Epithelial cell of esophagus (primary cell): ENCODE data around the gene AUTS2.

Experiments
- DNase-seq: peaks from one replicate; pipeline ENCODE4 v3.0.0; 2010; ENCODE audit warnings: low read depth
- H3K4me3 ChIP-seq: 2 replicates; pipeline ENCODE4 v1.5.1; 2011; ENCODE audit warnings: mild to moderate bottlenecking, low read length, control low read depth
- TF ChIP-seq, protein P1 (sequence below): IDR thresholded peaks from 2 replicates; pipeline ENCODE4 v1.5.1; 2011; ENCODE audit warnings: low read depth, mild to moderate bottlenecking, low read length, control low read depth, inconsistent platforms; ENCODE audit not compliant: insufficient read depth; ENCODE audit errors: missing control alignments

Gene AUTS2

DNA sequence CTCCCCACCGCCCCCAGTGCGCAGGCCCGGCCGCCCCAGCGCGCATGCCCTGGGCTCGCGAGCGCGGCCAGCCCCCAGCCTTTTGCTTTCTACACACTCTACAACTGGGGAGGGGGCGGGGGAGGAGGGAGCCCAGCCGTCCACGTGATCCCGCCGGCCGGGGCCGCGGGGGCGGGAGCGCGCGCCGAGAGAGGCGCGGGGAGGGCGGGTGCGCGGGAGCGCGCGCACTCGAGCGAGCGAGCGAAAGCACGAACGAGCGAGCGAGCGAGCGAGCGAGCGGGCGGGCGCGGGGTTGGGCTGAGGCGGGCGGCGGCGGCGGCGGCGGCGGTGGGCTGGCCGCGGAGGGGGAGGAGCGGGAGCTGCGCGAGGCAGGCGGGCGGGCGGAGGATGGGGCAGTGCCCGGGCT lies at the start of gene AUTS2:
Gene AUTS2, plus strand, starts transcription at position 395 of the 406 bp plus-strand sequence. CDS start 1,179 bp downstream, outside the sequence.
- peak within 1 kb of the TSS; percentile 50 for H3K4me3 ChIP-seq
- peak; percentile 39 for DNase-seq
- TF ChIP-seq, protein P1, sequence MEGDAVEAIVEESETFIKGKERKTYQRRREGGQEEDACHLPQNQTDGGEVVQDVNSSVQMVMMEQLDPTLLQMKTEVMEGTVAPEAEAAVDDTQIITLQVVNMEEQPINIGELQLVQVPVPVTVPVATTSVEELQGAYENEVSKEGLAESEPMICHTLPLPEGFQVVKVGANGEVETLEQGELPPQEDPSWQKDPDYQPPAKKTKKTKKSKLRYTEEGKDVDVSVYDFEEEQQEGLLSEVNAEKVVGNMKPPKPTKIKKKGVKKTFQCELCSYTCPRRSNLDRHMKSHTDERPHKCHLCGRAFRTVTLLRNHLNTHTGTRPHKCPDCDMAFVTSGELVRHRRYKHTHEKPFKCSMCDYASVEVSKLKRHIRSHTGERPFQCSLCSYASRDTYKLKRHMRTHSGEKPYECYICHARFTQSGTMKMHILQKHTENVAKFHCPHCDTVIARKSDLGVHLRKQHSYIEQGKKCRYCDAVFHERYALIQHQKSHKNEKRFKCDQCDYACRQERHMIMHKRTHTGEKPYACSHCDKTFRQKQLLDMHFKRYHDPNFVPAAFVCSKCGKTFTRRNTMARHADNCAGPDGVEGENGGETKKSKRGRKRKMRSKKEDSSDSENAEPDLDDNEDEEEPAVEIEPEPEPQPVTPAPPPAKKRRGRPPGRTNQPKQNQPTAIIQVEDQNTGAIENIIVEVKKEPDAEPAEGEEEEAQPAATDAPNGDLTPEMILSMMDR: no peak

DNA sequence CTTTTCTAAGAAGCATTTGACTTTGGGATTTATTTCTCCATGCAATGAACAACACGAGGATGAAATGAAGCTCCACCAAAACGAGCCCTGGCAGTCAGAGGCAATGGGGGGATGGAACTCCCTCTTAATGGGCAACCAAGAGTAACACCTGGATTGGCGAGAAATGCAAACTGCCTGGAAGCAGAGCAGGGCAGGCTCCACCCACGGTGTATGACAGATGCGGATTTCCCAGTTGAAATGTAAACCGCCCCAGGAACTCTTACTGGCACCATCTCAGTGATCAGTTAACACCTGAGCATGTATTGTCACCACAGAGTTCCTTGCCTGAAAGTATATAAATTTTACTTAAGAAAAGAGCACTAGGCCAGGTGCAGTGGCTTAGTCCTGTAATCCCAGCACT lies 47.3 kb upstream of the AUTS2 start:
- TF ChIP-seq, protein P1: no peak
- H3K4me3 ChIP-seq: no peak overlapping the region
- DNase-seq: no peak

DNA sequence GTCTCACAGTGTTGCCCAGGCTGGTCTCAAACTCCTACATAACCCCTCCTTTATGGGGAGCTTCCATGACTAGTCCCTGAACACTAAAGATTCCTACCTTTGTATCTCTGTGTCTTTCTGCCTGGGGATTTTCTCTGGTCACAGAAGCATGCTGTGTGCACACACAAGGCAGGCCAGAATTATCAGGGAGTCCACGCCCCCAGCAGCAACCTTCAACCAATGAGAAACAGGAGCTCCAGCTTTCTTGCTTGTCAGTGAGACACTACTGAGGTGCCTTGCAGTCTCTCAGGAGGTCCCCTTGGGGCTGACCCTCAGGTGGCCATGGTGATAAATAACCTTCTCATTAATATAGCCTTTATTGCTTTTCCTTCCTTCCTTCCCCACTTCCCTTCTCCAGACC lies 45.1 kb upstream of the AUTS2 start:
- no peak overlapping the region for H3K4me3 ChIP-seq
- TF ChIP-seq, protein P1: no peak
- no peak for DNase-seq

DNA sequence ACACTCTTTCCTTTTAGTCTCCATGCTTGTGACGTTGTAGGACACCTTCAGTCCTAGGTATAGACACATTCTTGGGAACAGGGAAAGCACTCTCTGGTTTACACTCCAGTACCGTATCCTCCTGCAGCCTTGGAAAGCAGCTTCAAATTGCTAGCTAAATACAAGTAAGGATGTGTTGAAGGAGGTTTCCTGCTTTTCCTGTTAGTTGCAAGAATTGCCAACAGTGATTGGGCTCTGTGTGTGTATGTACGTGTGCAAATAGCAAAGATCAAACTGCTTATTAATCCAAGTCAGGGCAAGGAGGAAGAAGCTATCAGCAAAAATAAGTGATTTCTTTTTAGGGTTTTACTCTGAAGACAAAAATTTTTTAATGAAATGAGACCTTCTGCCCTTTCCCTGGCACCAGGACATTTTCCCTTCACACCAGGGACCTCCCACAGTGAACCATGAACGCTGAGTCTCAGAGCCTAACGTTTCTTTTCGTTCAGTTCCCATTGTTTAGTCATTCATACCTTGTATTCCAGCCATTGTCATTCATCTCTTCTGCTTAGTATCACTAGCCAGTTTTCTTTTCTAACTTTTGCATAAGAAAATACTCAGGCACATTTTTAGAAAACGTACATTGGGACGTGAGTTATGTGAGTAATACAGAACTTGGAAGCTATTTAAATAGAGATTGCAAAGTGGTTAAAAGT lies 36.9 kb upstream of the AUTS2 start:
- TF ChIP-seq, protein P1: no peak
- DNase-seq: no peak
- no peak overlapping the region for H3K4me3 ChIP-seq

DNA sequence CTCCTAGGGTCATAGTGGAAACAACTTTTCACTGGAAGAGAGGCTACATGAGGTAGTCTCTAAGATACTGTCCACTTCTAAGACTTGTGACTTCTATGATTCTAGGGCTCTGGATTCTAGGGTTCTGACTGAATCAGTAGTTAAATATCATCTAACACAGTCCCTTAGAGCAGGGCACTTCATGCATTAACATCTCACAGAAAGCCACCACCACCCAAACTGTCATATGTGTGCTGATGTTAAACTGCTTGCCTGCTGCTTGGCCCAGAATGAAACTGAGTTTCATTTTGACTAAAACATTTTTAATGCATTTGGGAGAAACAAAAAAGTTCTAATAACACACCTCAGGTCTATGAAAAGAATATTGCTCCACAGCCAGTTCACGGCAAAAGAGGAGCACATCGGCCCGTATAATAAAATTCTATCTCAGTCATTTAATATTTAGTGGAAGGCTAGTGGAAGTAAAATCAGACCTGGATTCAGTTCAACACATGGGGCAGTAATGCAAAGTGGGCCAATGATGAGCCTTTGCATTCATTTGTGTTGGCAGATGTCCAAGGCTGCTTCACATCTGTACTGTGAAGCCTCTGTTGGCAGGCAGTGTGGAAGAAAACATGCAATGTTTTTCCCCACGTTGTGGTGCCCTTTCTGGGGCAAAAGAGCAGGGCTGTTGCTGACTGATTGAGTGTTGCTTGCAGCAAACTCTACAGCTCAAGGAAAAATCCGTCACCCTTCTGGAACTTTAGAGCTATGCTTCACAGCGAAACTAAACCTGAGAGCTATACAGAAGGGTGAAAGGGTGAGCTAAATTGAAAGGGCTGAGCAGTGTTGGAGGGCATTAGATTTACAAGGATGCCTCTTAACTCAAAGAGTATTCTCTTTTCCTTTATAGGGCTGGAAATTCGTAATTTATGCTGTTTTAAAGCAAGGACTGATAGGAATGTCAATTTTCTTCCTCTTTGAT lies 33.5 kb upstream of the AUTS2 start:
- H3K4me3 ChIP-seq: no peak overlapping the region
- TF ChIP-seq, protein P1: no peak
- DNase-seq: no peak

DNA sequence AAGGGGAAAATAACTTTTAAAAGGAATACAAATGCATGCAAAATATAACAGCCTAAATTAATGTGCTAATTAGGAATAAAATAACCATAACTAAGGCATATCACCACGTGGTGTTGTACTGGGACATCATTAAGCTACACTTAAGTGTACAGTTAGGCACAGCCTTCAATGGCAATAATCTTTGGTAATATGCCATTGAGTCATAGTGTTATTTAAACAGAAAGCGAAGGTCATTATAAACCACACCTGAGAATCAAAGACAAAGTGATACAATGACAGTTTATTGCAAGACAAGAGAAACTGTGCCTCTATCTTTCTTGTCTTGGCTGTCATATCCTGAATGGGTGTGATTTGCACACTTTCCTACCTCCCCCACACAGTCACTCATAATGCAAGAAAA lies 30.5 kb upstream of the AUTS2 start:
- DNase-seq: no peak
- TF ChIP-seq, protein P1: no peak
- H3K4me3 ChIP-seq: no peak overlapping the region
